IMR-90 (cell line): ENCODE measurements around the gene CTSC. TPM values are rescaled to one million over a fixed set of nuclear protein-coding genes. Genes with fewer than 3 reads are reported as not detected.

Experiments
- ATAC-seq: fragments of 200-7000 bp; cut with Tn5 transposase; 2 replicates; pipeline ENCODE4 v1.9.1; 2020; ENCODE audit warnings: low read depth, mild to moderate bottlenecking, moderate library complexity
- BruUV-seq: library from RNA; stranded (reverse); fragments of 400-500 nt; replicated peaks from 2 replicates; lab custom pipeline; 2021; lab: Mats Ljungman, UMichigan
- CTCF ChIA-PET: fragments of 300-600 bp; formaldehyde crosslinking; extraction: SDS; loops from one replicate; lab custom pipeline; 2021; ENCODE audit warnings: antibody characterized with exemption; lab: Yijun Ruan, JAX
- POLR2A ChIA-PET: fragments of 300-600 bp; sonication (Branson Sonifier 250); formaldehyde crosslinking; loops from one replicate; lab custom pipeline; 2022; ENCODE audit warnings: antibody characterized with exemption; ENCODE audit not compliant: unreplicated experiment; lab: Charles Lee
- DNase-seq: peaks from one replicate; pipeline ENCODE4 v3.0.0; 2013
- H2AFZ ChIP-seq: replicated peaks from 2 replicates; pipeline ENCODE3; 2013; ENCODE audit warnings: low read length, mild to moderate bottlenecking; ENCODE audit not compliant: poor library complexity
- H2AK5ac ChIP-seq: 2 replicates; pipeline ENCODE4 v1.6.1; 2013; ENCODE audit warnings: low read depth, low read length, inconsistent platforms
- H2AK9ac ChIP-seq: replicated peaks from 2 replicates; pipeline ENCODE3; 2013; ENCODE audit warnings: mild to moderate bottlenecking, low read depth, low read length, moderate library complexity; ENCODE audit not compliant: poor library complexity
- H2BK120ac ChIP-seq: 2 replicates; pipeline ENCODE4 v1.6.1; 2013; ENCODE audit warnings: low read depth, low read length, inconsistent platforms
- H2BK15ac ChIP-seq: 3 replicates; pipeline ENCODE4 v1.6.1; 2013; ENCODE audit warnings: low read depth, low read length, inconsistent platforms
- H2BK20ac ChIP-seq: 2 replicates; pipeline ENCODE4 v1.6.1; 2013; ENCODE audit warnings: low read depth, mild to moderate bottlenecking, inconsistent platforms, low read length, moderate library complexity
- H2BK5ac ChIP-seq: 2 replicates; pipeline ENCODE4 v1.6.1; 2013; ENCODE audit warnings: mild to moderate bottlenecking, low read depth, low read length, inconsistent platforms; ENCODE audit not compliant: poor library complexity, severe bottlenecking
- H3K14ac ChIP-seq: replicated peaks from 2 replicates; pipeline ENCODE4 v1.6.1; 2013; ENCODE audit warnings: low read depth, low read length, inconsistent platforms
- H3K18ac ChIP-seq: 2 replicates; pipeline ENCODE4 v1.6.1; 2013; ENCODE audit warnings: low read depth, low read length, control low read depth
- H3K23ac ChIP-seq: 2 replicates; pipeline ENCODE4 v1.6.1; 2013; ENCODE audit warnings: low read depth, low read length, inconsistent platforms
- H3K27ac ChIP-seq: 2 replicates; pipeline ENCODE4 v1.5.1; 2013; ENCODE audit warnings: mild to moderate bottlenecking, control low read depth, low read length; ENCODE audit not compliant: insufficient read depth
- H3K27me3 ChIP-seq: 2 replicates; pipeline ENCODE4 v1.6.1; 2013; ENCODE audit warnings: low read length; ENCODE audit not compliant: control insufficient read depth, insufficient read depth
- H3K36me3 ChIP-seq: 2 replicates; pipeline ENCODE4 v1.6.1; 2013; ENCODE audit warnings: low read length, mixed read lengths; ENCODE audit not compliant: control insufficient read depth, insufficient read depth
- H3K4ac ChIP-seq: 2 replicates; pipeline ENCODE4 v1.6.1; 2013; ENCODE audit warnings: low read depth, low read length, inconsistent platforms
- H3K4me1 ChIP-seq: 2 replicates; pipeline ENCODE4 v1.6.1; 2013; ENCODE audit warnings: low read length, mixed read lengths; ENCODE audit not compliant: control insufficient read depth, insufficient read depth
- H3K4me2 ChIP-seq: 2 replicates; pipeline ENCODE4 v1.6.1; 2013; ENCODE audit warnings: low read depth, mild to moderate bottlenecking, control low read depth, low read length, moderate library complexity
- H3K4me3 ChIP-seq: 2 replicates; pipeline ENCODE4 v1.5.1; 2013; ENCODE audit warnings: low read depth, mild to moderate bottlenecking, control low read depth, low read length, moderate library complexity; ENCODE audit not compliant: insufficient read depth
- H3K56ac ChIP-seq: 2 replicates; pipeline ENCODE4 v1.6.1; 2013; ENCODE audit warnings: low read length, inconsistent platforms; ENCODE audit not compliant: insufficient read depth; ENCODE audit errors: extremely low read depth
- H3K79me1 ChIP-seq, 2 experiments: 2 replicates each; pipeline ENCODE4 v1.6.1; 2013; ENCODE audit warnings: low read length in 2 of 2, inconsistent platforms in 1 of 2, low read depth in 1 of 2
- H3K9ac ChIP-seq: 2 replicates; pipeline ENCODE4 v1.6.1; 2013; ENCODE audit warnings: low read depth, low read length, control low read depth
- H3K9me1 ChIP-seq: 2 replicates; pipeline ENCODE4 v1.6.1; 2013; ENCODE audit warnings: low read length, inconsistent platforms; ENCODE audit not compliant: insufficient read depth
- H3K9me3 ChIP-seq: 2 replicates; pipeline ENCODE4 v1.6.1; 2013; ENCODE audit warnings: low read length; ENCODE audit not compliant: control insufficient read depth, insufficient read depth
- H4K20me1 ChIP-seq: 2 replicates; pipeline ENCODE4 v1.6.1; 2013; ENCODE audit warnings: low read length, inconsistent platforms; ENCODE audit not compliant: insufficient read depth
- H4K5ac ChIP-seq: 2 replicates; pipeline ENCODE4 v1.6.1; 2013; ENCODE audit warnings: mild to moderate bottlenecking, low read depth, low read length, control low read depth
- H4K8ac ChIP-seq, 2 experiments: 2 replicates each; pipeline ENCODE4 v1.6.1; 2013; ENCODE audit warnings: low read depth in 2 of 2, low read length in 2 of 2, control low read depth in 1 of 2, inconsistent platforms in 1 of 2
- H4K91ac ChIP-seq: 2 replicates; pipeline ENCODE4 v1.6.1; 2013; ENCODE audit warnings: low read depth, low read length, inconsistent platforms; ENCODE audit not compliant: insufficient read depth
- BHLHE40 ChIP-seq: fragments of 150-350 bp; IDR thresholded peaks from 2 replicates; pipeline ENCODE4 v1.6.1; 2016; ENCODE audit warnings: mild to moderate bottlenecking, low read depth, low read length
- CEBPB ChIP-seq: IDR thresholded peaks from 2 replicates; pipeline ENCODE4 v1.6.1; 2012; ENCODE audit warnings: low read depth, low read length, improper control_type of control experiment
- CHD1 ChIP-seq: IDR thresholded peaks from 2 replicates; pipeline ENCODE4 v1.6.1; 2012; ENCODE audit warnings: low read depth, low read length, improper control_type of control experiment
- CTCF ChIP-seq: conservative IDR thresholded peaks from 2 replicates; pipeline ENCODE4 v1.5.1; 2012; ENCODE audit warnings: mild to moderate bottlenecking, low read depth, low read length, improper control_type of control experiment
- ELK1 ChIP-seq: fragments of 150-350 bp; IDR thresholded peaks from 2 replicates; pipeline ENCODE4 v1.6.1; 2016; ENCODE audit warnings: low read depth, mild to moderate bottlenecking, low read length, moderate library complexity, borderline replicate concordance
- FOS ChIP-seq: fragments of 150-350 bp; IDR thresholded peaks from 2 replicates; pipeline ENCODE4 v1.6.1; 2016; ENCODE audit warnings: low read depth, low read length
- MAFK ChIP-seq: IDR thresholded peaks from 2 replicates; pipeline ENCODE4 v1.6.1; 2012; ENCODE audit warnings: low read depth, low read length, improper control_type of control experiment
- MAZ ChIP-seq: IDR thresholded peaks from 2 replicates; pipeline ENCODE4 v1.6.1; 2012; ENCODE audit warnings: low read depth, mild to moderate bottlenecking, low read length, improper control_type of control experiment, moderate library complexity, borderline replicate concordance
- MXI1 ChIP-seq: IDR thresholded peaks from 2 replicates; pipeline ENCODE4 v1.6.1; 2012; ENCODE audit warnings: low read depth, mild to moderate bottlenecking, low read length, moderate library complexity, borderline replicate concordance
- NFE2L2 ChIP-seq: fragments of 150-350 bp; IDR thresholded peaks from 2 replicates; pipeline ENCODE4 v1.6.1; 2016; ENCODE audit warnings: low read depth, mild to moderate bottlenecking, low read length
- POLR2A ChIP-seq: IDR thresholded peaks from 2 replicates; pipeline ENCODE4 v1.6.1; 2012; ENCODE audit warnings: mild to moderate bottlenecking, low read depth, low read length
- RAD21 ChIP-seq: IDR thresholded peaks from 2 replicates; pipeline ENCODE4 v1.6.1; 2012; ENCODE audit warnings: low read length, improper control_type of control experiment
- RCOR1 ChIP-seq: IDR thresholded peaks from 2 replicates; pipeline ENCODE4 v1.6.1; 2012; ENCODE audit warnings: mild to moderate bottlenecking, low read length, improper control_type of control experiment; ENCODE audit not compliant: insufficient replicate concordance
- RFX5 ChIP-seq: IDR thresholded peaks from 2 replicates; pipeline ENCODE4 v1.8.0; 2012; ENCODE audit warnings: low read depth, mild to moderate bottlenecking, low read length, moderate library complexity
- USF2 ChIP-seq: fragments of 150-350 bp; IDR thresholded peaks from 2 replicates; pipeline ENCODE4 v1.6.1; 2017; ENCODE audit warnings: mild to moderate bottlenecking, antibody characterized with exemption, low read length, low read depth
- WGBS, 2 experiments: methylation state at CpG; one replicate each; pipeline versions ENCODE4 v1.1.5 to v1.1.7; 2013; ENCODE audit warnings: missing lambda C conversion rate in 2 of 2; ENCODE audit not compliant: insufficient read length in 1 of 2; ENCODE audit errors: extremely low coverage in 2 of 2; 5-methylcytosine and 5-hydroxymethylcytosine counted together
- dilution Hi-C: fragments of 300-500 bp; cut with HindIII; formaldehyde crosslinking; loops from one replicate; pipeline ENCODE4 v1.14.3; 2018; ENCODE audit warnings: low sequenced_read_pairs; ENCODE audit not compliant: unreplicated experiment
- in situ Hi-C: fragments of 300-500 bp; cut with MboI; formaldehyde crosslinking; loops from 3 replicates; pipeline ENCODE4 v1.14.3; 2019; ENCODE audit warnings: low sequenced_read_pairs, inconsistent platforms, mixed read lengths
- intact Hi-C: fragments of 100-400 bp; cut with micrococcal nuclease; formaldehyde crosslinking; loops from 2 replicates; pipeline ENCODE4 v1.10.0; 2022
- polyA plus RNA-seq, 3 experiments: library from polyadenylated mRNA; depleted of rRNA; stranded (reverse); fragments of >200 nt; gene quantifications; 2 replicates each; pipeline ENCODE4 v1.2.3, GENCODE V29; 2012; ENCODE audit warnings: low replicate concordance in 1 of 3
- total RNA-seq: library from RNA; depleted of rRNA; stranded (reverse); fragments of >200 nt; gene quantifications from 2 replicates; pipeline ENCODE4 v1.2.3, GENCODE V29; 2012

The CTSC gene
- total and polyA plus RNA-seq, 2 of the 4 experiments (the other 2 are of a cell fraction), result 208 to 299 TPM

GRCh38 chr11:88340366-88340935 lies 2.9 kb upstream of the CTSC start:
- Histone ChIP-seq H4K91ac (peak overlapping the region; percentile 66), H3K27me3 (no peaks in the 10 kb centered on the region), H4K8ac (peak overlapping the region; percentile 18 to 45; a peak in 2 of 4 replicates), H2BK120ac (peak overlapping the region; percentile 80), H3K79me1 (peaks cover 11 to 37% of the 10 kb centered on the region in 2 experiments), H3K36me3 (peaks cover under 1% of the 10 kb centered on the region), H3K4me2 (peak overlapping the region; percentile 38; the same call in 1 of the 2 replicates), H3K9ac (no peak overlapping the region), H2BK15ac (peak overlapping the region; percentile 74; the same call in 1 of the 3 replicates), H3K14ac (0 out of 2 replicates have a peak overlapping the region, but pooled peaks have one; percentile 48), H3K56ac (no peak overlapping the region), H4K5ac (no peak overlapping the region), H3K27ac (no peak overlapping the region), H3K4me1 (peaks cover 2% of the 10 kb centered on the region), H4K20me1 (peaks cover 5% of the 10 kb centered on the region), H2AK9ac (no peak overlapping the region), H3K4me3 (no peak overlapping the region), H3K9me3 (no peaks in the 10 kb centered on the region), H2AFZ (no peak overlapping the region), H2AK5ac (peak overlapping the region; percentile 50; the same call in 1 of the 2 replicates), H3K23ac (peak overlapping the region; percentile 66; the same call in 1 of the 2 replicates), H2BK20ac (peak overlapping the region; percentile 57), H3K18ac (no peak overlapping the region; the same call in 1 of the 2 replicates), H3K9me1 (peaks cover 6% of the 10 kb centered on the region; the same call in 1 of the 2 replicates), H2BK5ac (peak overlapping the region; percentile 25), H3K4ac (peak overlapping the region; percentile 71)
- CTCF ChIA-PET, result no interaction called here
- intact Hi-C loops (no loop called here), in situ Hi-C loops (no loop called here), dilution Hi-C loops (no loop called here)
- ATAC-seq (no peak), DNase-seq (peak; percentile 56)
- POLR2A ChIA-PET, result interaction anchor here (0.6 to 0.7 kb wide), 2 partner anchors 11 to 25 kb away, joined by 5 to 13 read pairs; no protein-coding TSS in a partner anchor
- TF ChIP-seq FOS, result no peak
- TF ChIP-seq USF2, result no peak
- no peak for TF ChIP-seq RFX5
- no peak for TF ChIP-seq POLR2A
- no peak for TF ChIP-seq NFE2L2
- TF ChIP-seq CHD1, result no peak
- no peak for TF ChIP-seq CEBPB
- TF ChIP-seq RAD21, result no peak
- TF ChIP-seq MXI1, result no peak
- TF ChIP-seq CTCF, result no peak
- no peak for TF ChIP-seq BHLHE40
- TF ChIP-seq MAZ, result no peak
- no peak for TF ChIP-seq ELK1
- no peak for TF ChIP-seq RCOR1
- TF ChIP-seq MAFK, result no peak
- BruUV-seq, result no TSS peak
- no CpG with 5 or more reads among the region's 3 CpGs for WGBS, 2 experiments
